HG02623 (cell line): ENCODE results near the gene FAM161B.
A peak's percentile ranks its signal among the peaks of the same experiment; 100 is the strongest.
"Not testable (repeated sequence)": the region's sequence is repeated elsewhere in the genome, so short reads cannot be mapped to it uniquely, and the experiment has no call there.

Experiments used
- ATAC-seq: cut with Tn5 transposase; IDR thresholded peaks from one replicate; pipeline ENCODE4 v1.9.1; 2021; ENCODE audit warnings: moderate library complexity; ENCODE audit not compliant: unreplicated experiment

FAM161B gene, protein sequence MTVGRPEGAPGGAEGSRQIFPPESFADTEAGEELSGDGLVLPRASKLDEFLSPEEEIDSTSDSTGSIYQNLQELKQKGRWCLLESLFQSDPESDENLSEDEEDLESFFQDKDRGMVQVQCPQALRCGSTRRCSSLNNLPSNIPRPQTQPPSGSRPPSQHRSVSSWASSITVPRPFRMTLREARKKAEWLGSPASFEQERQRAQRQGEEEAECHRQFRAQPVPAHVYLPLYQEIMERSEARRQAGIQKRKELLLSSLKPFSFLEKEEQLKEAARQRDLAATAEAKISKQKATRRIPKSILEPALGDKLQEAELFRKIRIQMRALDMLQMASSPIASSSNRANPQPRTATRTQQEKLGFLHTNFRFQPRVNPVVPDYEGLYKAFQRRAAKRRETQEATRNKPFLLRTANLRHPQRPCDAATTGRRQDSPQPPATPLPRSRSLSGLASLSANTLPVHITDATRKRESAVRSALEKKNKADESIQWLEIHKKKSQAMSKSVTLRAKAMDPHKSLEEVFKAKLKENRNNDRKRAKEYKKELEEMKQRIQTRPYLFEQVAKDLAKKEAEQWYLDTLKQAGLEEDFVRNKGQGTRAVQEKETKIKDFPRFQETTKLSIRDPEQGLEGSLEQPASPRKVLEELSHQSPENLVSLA

DNA sequence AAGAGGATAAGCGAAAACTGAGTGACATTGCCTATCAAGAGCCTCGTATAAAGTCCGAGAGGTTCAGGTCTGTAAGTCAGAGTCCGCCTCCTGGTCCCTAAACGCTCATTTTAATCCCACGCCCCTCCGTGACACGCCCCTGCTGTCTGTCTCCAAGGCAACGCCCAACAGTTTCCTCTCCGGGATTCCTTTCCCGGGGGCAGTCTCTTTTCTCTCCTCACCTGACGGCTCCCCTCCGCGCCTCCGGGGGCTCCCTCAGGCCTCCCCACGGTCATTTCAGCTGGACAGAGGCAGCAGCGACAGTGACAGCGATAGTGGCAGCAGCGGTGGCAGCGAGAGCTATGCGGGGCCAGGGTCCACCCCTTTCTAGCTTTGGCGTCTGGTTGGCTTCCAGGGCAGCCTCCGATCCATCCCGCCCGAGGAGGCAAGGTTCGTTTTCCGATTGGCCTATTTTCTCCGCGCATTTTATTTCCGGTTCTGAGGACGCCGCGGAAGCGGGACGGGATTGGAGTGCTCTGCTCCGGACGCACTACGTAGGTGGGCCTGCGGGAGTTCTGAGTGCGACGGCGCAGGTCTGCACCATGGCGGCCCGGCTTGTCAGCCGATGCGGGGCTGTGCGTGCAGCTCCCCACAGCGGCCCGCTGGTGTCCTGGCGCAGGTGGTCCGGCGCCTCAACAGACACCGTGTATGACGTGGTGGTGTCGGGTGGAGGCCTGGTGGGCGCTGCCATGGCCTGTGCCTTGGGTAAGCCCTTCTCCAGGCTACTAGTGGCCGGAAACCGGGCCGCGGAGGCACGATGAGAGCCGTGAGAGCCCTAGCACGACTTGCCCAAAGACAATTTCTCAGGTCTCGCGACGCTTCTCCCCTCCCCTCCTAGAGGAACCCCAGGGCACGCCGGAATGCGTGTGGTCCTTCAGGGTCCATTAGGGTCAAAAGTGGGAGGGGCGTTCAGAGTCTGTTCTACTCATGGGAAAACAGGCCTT lies at the start of gene FAM161B, which contains the start of gene COQ6:
Gene FAM161B (minus strand): TSS at position 343 of the 983 bp plus-strand sequence. CDS start 68 bp downstream, at position 275.
Gene COQ6 (plus strand): TSS at position 551 of the 983 bp plus-strand sequence. CDS start 31 bp downstream, at position 582.
- peak; percentile 78 for ATAC-seq

DNA sequence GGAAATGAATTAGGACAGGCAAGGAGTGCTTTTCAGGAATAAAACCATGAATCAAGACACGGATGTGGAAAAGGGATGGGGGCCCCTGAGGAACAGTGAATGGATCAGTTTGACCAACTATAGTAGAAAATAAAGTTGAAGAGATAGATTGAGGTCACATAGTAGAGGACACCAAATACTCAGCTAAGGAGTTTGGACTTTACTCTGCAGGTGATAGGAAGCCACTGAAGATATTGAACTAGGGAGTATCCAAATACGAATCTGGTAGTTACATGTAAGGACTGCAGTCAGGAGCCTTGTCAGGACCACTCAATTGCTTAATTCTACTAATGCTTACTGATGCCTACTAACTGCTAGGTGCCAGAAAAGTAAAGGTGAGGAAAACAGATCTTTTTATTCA lies 48.8 kb upstream of the FAM161B start:
- no peak for ATAC-seq

DNA sequence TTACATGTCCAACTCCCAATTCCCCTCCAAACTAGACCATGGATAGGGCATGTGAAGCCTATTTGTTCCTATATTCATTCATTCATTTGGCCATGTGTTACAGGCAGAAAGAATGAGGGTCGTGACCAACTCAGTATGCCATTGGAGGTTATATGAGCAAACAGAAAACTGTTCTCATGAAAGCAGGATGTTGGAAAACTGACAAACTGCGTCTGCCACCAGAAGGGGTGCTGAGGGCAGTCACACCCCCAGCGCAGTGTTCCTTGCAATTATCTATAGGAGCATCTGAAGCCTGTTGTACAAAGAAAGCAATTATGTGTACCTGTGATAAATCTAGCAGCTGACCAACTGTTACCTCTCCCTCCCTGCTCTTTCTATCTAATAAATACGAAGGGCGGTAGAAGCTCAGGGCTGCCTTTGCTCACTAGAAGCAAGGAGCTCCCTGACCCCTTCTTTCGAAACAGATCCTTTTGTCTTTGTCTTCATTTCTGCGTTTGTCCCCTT lies 48.1 kb upstream of the FAM161B start:
- ATAC-seq = no peak

DNA sequence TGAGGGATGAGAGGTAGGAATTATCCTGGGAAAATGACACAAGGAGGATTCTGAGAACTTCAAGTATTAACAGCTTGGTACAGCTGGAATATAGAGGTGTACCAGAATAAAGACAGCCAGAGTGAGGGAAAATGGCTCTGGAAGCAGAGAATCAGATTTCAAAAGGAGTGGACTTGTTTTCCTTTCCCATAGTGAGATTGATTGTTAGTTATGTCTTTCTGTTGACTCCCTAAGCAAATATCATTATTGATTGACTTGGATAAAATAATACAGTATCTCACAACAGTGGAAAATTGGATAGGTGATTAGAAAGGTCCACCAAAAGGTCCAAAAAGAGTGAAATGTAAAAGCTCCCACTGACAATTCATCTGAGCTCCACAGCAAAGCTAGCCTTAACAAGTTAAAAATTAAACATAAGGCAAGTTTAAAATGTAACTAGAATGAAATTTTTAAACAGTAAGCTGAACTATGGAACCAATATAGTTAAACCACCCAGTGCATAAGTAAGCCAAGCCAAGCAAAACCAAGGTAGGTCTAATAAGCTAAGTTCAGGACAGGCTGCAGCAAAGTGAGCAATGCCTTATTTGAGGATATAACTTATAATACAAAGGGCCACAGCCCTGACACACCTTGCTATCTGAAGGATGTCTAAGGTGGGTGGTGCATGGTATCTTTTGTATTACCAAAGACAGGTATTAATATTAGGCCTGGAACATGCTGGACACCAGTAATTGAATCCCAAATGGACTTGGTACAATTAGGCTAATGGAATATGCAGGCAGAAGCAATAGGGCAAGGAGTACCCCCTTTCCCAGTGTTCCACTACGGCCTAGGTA lies 47.4 kb upstream of the FAM161B start:
- no peak for ATAC-seq

DNA sequence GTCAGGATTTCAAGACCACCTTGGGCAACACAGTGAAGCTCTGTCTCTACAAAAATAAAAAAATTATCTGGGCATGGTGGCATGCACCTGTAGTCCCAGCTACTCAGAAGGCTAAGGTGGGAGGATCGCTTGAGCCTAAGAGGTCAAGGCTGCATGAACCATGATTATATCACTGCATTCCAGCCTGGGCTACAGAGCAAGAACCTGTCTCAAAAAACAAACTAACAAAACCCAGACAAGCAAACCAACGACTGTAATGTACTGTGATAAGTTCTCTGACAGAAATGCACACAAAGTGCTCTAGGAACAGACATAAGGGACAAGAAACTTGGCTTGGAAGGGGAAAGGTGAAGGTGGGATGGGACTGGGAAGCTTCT lies 46.8 kb upstream of the FAM161B start:
- ATAC-seq = no peak

DNA sequence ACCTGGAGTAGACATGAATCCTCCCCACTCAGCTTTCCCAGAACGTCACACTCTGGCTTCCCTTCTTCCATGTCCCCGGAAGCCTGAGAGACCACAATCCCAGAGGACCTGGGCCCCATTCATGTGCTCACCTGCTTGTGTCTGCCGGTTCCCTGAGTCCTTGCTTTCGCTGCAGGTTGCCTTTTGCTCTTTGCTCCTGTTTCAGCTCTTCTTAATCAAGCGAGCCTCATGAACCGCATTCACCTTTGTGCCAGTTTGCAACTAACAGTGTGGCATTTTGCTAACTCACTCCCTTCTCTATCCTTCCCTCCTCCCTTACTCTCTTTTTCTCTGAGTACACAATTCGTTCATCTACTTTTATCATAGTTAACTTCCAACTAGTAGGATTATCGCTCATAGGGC lies 46.1 kb upstream of the FAM161B start:
- no peak for ATAC-seq

DNA sequence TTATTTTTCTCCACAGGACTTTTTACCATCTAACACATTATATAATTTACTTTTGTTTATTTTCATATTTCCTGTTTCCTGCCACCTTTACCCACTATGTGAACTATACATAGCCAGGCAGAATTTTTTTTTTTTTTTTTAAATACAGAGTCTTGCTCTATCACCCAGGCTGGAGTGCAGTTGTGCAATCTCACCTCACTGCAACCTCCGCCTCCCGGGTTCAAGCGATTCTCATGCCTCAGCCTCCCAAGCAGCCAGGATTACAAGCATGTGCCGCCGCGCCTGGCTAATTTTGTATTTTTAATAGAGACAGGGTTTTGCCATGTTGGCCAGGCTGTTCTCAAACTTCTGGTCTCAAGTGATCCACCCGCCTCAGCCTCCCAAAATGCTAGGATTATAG lies 45.0 kb upstream of the FAM161B start:
- ATAC-seq = not testable (repeated sequence)

DNA sequence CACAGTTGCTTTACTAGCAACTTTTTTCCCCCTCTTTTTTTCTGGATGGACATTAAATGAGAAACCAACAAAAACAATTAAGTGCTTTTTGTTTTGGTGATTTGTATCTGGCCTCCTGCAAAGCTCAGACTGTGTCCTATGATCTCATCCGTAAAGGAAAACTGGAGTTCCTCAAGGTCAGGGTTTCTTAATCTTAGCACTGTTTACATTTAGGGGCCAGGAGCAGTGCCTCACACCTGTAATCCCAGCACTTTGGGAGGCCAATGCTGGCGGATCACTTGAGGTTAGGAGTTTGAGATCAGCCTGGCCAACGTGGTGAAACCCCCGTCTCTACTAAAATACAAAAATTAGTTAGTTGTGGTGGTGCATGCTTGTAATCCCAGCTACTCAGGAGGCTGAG lies 41.2 kb upstream of the FAM161B start:
- no peak for ATAC-seq

DNA sequence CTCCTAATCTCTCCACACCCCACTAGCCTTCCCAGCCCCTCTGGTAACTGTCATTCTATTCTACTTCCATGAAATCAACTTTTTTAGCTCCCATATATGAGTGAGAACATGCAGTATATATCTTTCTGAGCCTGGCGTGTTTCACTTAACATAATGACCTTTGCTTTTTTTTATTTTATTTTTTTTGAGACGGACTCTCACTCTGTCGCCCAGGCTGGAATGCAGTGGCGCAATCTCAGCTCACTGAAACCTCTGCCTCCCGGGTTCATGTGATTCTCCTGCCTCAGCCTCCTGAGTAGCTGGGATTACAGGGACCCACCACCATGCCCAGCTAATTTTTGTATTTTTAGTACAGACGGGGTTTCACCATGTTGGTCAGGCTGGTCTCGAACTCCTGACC lies 38.8 kb upstream of the FAM161B start:
- ATAC-seq = not testable (repeated sequence)

DNA sequence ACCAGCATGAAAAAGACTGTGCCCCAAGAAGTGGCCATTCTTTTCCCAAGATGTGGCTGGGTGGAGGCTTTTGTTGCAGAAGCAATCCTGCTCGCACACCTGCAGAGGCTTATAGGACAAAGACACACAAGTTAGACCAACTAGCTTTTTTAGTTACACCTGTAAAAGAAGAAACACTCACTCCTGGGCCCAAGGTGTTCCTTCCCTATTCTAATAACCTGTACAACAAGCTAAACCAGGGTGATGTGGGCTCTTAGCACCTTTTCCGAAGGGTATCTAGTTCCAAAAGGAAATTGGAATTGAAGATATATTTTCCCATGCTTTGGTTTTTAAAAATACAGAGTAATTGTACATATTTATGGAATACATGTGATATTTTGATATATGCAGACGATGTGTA lies 38.2 kb upstream of the FAM161B start:
- ATAC-seq = no peak

DNA sequence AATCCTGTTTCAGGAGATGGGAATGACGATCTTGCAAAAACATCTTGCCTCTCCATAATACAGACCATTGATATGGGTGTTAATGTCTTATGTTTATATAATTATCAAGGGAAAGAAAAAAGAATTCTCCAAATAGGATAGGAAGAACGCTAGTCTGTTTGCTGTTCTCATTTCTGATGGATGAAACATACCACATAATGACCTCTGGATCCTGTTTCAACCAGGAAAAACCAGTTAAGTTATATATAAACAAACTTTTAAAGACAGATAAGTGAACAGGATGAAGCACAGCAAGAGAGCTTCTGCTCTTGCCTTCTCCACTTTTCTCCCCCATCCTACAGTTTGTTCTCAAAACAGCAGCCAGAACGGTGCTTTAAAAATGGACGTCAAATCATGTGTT lies 28.0 kb upstream of the FAM161B start:
- ATAC-seq = no peak

DNA sequence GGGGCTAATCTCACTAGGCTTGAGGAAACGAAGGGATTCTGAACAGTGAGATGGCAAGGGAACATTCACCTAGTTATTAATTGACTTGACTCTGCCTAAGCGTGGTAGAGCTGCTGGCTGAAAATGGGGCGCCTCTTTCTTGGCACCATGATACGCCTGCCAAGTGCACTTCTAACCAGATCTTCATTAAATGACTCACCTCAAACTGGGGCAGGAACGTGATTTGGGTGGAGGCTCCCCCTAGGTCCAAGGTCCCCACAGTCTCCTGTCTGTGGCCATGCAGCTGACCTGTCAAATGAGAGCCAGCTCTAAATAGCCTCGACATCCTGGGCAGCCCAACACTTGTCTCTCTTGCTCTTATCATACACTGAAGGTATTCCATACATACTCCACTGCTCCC lies 26.2 kb upstream of the FAM161B start:
- no peak for ATAC-seq

DNA sequence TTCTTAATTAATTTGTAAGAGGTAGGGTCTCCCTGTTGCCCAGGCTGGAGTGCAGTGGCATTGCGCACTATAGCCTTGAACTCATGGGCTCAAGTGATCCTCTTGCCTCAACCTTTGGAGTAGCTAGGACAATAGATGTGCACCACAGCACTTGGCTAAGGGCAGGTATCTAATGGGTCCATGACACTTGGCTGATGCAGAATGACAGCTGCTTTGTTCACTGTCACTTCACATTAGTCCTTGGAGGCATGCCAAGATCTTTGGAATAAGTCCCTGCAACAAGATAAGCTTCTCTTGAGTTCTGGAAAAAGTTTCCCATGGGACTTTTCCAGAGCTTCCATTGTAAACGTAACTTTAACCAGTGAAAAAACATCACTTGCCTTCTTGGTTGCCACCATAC lies 23.6 kb upstream of the FAM161B start:
- no peak for ATAC-seq

DNA sequence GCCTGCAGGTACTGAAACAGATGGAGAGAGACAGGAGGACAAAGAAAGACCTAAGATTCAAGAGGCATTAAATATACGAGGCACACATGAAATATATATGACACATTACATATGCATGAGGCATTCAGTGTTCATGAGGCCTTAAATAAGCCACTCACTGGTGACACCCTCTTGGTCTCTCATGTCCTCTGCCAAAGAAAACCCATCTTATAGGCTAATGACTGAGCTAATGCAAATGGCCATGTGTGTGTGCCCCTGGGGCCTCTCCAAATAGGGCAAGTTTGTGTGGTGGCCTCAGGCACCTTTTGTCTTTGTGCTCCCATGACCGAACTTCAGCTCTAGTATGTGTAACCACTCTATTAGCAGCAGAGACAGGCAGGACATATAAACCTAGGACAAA lies 19.0 kb upstream of the FAM161B start:
- no peak for ATAC-seq

DNA sequence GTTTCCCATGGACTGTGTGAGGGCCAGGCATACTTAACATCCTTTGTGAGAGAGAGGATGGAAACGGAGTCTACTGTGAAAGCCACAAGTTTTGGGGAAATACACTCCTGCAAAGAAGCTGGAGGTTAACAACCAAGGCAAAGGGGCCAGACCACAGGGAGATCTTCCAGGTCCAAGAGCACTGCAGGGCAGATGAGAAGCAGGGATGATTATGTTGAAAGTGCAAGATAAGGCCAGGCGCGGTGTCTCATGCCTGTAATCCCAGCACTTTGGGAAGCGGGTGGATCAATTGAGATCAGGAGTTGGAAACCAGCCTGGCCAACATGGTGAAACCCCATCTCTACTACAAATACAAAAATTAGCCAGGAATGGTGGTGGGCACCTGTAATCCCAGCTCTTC lies 15.3 kb upstream of the FAM161B start:
- no peak for ATAC-seq

DNA sequence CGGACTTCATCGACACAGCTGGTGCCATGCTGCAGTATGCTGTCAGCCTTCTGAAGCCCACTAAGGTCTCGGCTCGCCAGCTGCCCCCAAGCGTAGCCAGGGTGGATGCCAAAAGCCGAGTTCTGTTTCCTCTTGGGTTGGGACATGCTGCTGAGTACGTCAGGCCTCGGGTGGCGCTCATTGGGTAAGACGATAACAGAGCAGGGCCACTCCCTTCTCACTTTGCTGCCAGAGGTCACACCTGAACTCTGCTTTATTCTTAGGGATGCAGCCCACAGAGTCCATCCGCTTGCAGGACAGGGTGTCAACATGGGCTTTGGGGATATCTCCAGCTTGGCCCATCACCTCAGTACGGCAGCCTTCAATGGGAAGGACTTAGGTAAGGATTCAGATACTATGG lies 11.3 kb upstream of the FAM161B start:
- ATAC-seq = no peak

DNA sequence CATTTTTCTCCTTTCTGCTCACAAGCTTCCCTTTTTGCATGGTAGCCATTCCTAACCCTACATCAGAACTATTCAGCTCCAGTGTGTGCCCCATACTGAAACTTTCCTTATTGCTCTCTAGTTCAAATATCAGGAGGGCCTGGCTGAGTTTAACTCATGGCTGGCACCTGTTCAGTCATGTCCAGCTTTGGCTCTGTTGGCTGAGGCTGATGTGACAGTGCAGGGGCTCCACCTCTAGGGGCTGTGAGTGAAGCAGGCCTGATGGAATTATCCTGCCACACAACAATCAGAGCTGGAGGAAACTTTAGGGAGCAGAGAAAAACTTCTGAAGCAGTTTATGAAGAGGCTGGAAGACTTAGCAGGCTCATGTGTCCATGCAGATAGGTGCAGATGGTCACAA lies 8.7 kb upstream of the FAM161B start:
- ATAC-seq = no peak

DNA sequence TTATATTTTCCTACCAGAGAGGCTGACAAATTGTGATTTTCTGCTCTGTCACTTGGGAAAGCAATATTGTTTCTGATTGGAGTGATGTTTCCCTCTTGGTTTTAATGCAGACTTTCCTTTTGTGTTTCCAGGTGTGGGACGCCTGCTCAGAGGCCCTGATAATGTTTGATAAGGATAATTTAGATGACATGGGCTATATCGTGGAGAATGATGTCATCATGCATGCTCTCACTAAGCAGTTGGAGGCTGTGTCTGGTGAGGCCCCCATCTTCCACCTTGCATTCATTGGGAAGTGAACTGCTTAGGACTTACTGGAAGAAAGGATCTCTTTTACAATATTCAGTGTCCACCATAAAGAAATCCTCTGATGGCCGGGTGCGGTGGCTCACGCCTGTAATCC lies 5.8 kb upstream of the FAM161B start:
- no peak for ATAC-seq

DNA sequence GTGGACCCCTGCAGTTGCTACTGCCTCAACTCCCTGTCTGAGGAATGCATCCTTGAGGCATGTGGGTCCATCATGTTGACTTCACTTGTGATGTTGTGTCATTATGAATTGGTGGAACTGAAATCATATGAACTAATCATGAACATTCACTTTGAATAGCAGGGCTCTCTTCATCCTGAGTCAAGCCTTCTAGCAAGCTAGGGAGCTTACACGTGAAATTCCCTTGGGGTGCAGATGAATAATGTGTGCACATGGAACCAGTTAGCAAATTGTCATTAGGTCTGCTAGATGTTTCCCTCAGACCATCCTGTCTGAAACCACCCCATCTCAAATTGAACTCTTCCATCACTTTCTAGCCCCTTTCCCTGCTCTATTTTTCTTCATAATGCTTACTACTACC lies 3.8 kb upstream of the FAM161B start:
- no peak for ATAC-seq

DNA sequence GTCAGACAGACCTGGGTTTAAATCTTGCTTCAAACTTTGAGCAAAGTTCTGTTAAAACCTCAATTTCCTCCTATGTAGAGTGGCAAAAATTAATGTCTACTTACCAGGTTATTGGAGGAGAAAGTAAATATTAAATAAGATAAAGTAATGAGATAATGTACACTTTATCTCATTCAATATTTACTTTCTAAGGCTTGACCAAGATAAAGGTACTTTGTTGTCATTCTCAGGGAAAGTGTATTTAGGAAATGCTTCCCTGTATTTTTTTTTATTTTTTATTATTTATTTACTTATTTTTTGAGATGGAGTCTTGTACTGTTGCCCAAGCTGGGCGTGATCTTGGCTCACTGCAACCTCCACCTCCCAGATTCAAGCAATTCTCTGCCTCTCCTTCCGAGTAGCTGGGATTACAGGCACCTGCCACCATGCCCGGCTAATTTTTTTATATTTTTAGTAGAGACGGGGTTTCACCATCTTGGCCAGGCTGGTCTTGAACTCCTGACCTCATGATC lies 4.7 kb downstream of the FAM161B start:
- ATAC-seq = no peak
